OCI-LY7 (cell line): Measurements from ENCODE around the gene CHD3. TPM values are rescaled to one million over a fixed set of nuclear protein-coding genes. Genes with fewer than 3 reads are reported as not detected.

ENCODE experiments used
- BruUV-seq: library from RNA; stranded (reverse); fragments of 400-500 nt; replicated peaks from 2 replicates; lab custom pipeline; 2021; lab: Mats Ljungman, UMichigan
- CTCF ChIA-PET: fragments of 300-600 bp; sonication (Branson Sonifier 250); formaldehyde crosslinking; loops from one replicate; lab custom pipeline; 2022; ENCODE audit warnings: antibody characterized with exemption; ENCODE audit not compliant: unreplicated experiment; lab: Charles Lee
- POLR2A ChIA-PET: fragments of 300-600 bp; sonication (Branson Sonifier 250); formaldehyde crosslinking; loops from one replicate; lab custom pipeline; 2022; ENCODE audit warnings: antibody characterized with exemption; lab: Charles Lee
- DNase-seq: peaks from one replicate; pipeline ENCODE4 v3.0.0-alpha.2; 2015; ENCODE audit warnings: low spot score
- H2AFZ ChIP-seq: fragments of 200-600 bp; sonication (generic), shearing (Covaris generic); 2 replicates; pipeline ENCODE4 v1.6.1; 2014; ENCODE audit warnings: mild to moderate bottlenecking, antibody characterized with exemption, low read length, moderate library complexity
- H3K27ac ChIP-seq: fragments of 200-600 bp; sonication (generic); 2 replicates; pipeline ENCODE4 v1.5.1; 2014; ENCODE audit warnings: mixed run types, low read depth, mild to moderate bottlenecking, moderate library complexity, low read length, inconsistent platforms; ENCODE audit not compliant: poor library complexity, severe bottlenecking
- H3K36me3 ChIP-seq: fragments of 200-600 bp; sonication (generic); 2 replicates; pipeline ENCODE4 v1.6.1; 2014; ENCODE audit warnings: mild to moderate bottlenecking, antibody characterized with exemption, low read length, moderate library complexity, mixed read lengths; ENCODE audit not compliant: insufficient read depth
- H3K4me1 ChIP-seq: fragments of 200-600 bp; sonication (generic); 2 replicates; pipeline ENCODE4 v1.5.1; 2014; ENCODE audit warnings: mild to moderate bottlenecking, low read length; ENCODE audit not compliant: insufficient read depth, poor library complexity, severe bottlenecking
- H3K4me2 ChIP-seq: fragments of 200-600 bp; sonication (generic); 2 replicates; pipeline ENCODE4 v1.6.1; 2014; ENCODE audit warnings: mild to moderate bottlenecking, low read length
- H3K4me3 ChIP-seq: fragments of 200-600 bp; sonication (generic); 2 replicates; pipeline ENCODE4 v1.5.1; 2014; ENCODE audit warnings: mild to moderate bottlenecking, low read depth, low read length; ENCODE audit not compliant: poor library complexity, severe bottlenecking
- H3K79me2 ChIP-seq: fragments of 200-600 bp; sonication (generic); 2 replicates; pipeline ENCODE4 v1.6.1; 2016; ENCODE audit warnings: low read depth, mild to moderate bottlenecking, low read length, moderate library complexity, mixed read lengths; ENCODE audit not compliant: insufficient read depth
- H3K9me2 ChIP-seq: fragments of 200-600 bp; sonication (generic); 2 replicates; pipeline ENCODE4 v1.6.1; 2016; ENCODE audit warnings: mild to moderate bottlenecking, low read length, mixed read lengths; ENCODE audit not compliant: insufficient read depth
- H3K9me3 ChIP-seq: fragments of 200-600 bp; sonication (generic); 2 replicates; pipeline ENCODE4 v1.6.1; 2014; ENCODE audit warnings: mild to moderate bottlenecking, mixed run types, low read length, mixed read lengths
- H4K20me1 ChIP-seq: fragments of 200-600 bp; sonication (generic); 2 replicates; pipeline ENCODE4 v1.6.1; 2014; ENCODE audit warnings: mild to moderate bottlenecking, antibody characterized with exemption, low read length, moderate library complexity, mixed read lengths; ENCODE audit not compliant: insufficient read depth
- CTCF ChIP-seq: fragments of 200-600 bp; sonication (generic); conservative IDR thresholded peaks from 2 replicates; pipeline ENCODE4 v1.5.1; 2014; ENCODE audit warnings: mild to moderate bottlenecking, antibody characterized with exemption, low read length, moderate library complexity, mixed read lengths
- EZH2phosphoT487 ChIP-seq: fragments of 200-600 bp; sonication (generic); IDR thresholded peaks from 2 replicates; pipeline ENCODE4 v1.6.1; 2018; ENCODE audit warnings: low read depth, borderline replicate concordance, mild to moderate bottlenecking, mixed run types, antibody characterized with exemption, low read length, moderate library complexity, mixed read lengths
- intact Hi-C: fragments of 100-400 bp; cut with micrococcal nuclease; formaldehyde crosslinking; loops from one replicate; pipeline ENCODE4 v1.10.0; 2022; ENCODE audit not compliant: unreplicated experiment
- total RNA-seq, 2 experiments: library from RNA; depleted of rRNA in 1 of 2; stranded (reverse); fragments of >200 nt in 1 of 2; shearing (Covaris generic) in 1 of 2; gene quantifications; 2 replicates each; pipeline ENCODE4 v1.2.3, GENCODE V29; 2014 to 2022

Gene CHD3
- total RNA-seq, 2 experiments from 2014 or later, result 42.5 to 126 TPM

- no TSS peak for BruUV-seq
- TF ChIP-seq EZH2phosphoT487 (no peak), CTCF (no peak)
- H4K20me1 ChIP-seq, result no peaks in the 10 kb centered on the region; the same call in 1 of the 2 replicates
- intact Hi-C loops, result no loop called here
- CTCF ChIA-PET, result no interaction called here
- H3K4me1 ChIP-seq, result peaks cover 29% of the 10 kb centered on the region
- H3K36me3 ChIP-seq, result peaks cover 92% of the 10 kb centered on the region
- no peak overlapping the region for H3K27ac ChIP-seq
- H3K4me3 ChIP-seq, result no peak overlapping the region
- H3K9me2 ChIP-seq, result no peaks in the 10 kb centered on the region
- POLR2A ChIA-PET, result interaction anchor here (1.5 kb wide), 1 partner anchor 10 kb away, joined by 3 read pairs; no protein-coding TSS in a partner anchor
- H2AFZ ChIP-seq, result no peak overlapping the region
- H3K4me2 ChIP-seq, result no peak overlapping the region
- no peak for DNase-seq
- peaks cover 49% of the 10 kb centered on the region; the same call in 1 of the 2 replicates for H3K79me2 ChIP-seq
- no peaks in the 10 kb centered on the region for H3K9me3 ChIP-seq
Measured at GRCh38 chr17:7875804-7876370, 12.7 kb upstream of the CHD3 start.

- H2AFZ ChIP-seq, result no peak overlapping the region
- BruUV-seq, result no TSS peak
- ChIA-PET POLR2A (interaction anchor here (1.6 kb wide), 1 partner anchor 14 kb away, joined by 4 read pairs; no protein-coding TSS in a partner anchor), CTCF (interaction anchor here (0.9 kb wide), 1 partner anchor 18 kb away, joined by 4 read pairs; no protein-coding TSS in a partner anchor)
- no peak for DNase-seq
- H3K36me3 ChIP-seq, result peaks cover 85% of the 10 kb centered on the region
- intact Hi-C loops, result no loop called here
- H3K27ac ChIP-seq, result no peak overlapping the region
- H4K20me1 ChIP-seq, result no peaks in the 10 kb centered on the region; the same call in 1 of the 2 replicates
- H3K9me3 ChIP-seq, result no peaks in the 10 kb centered on the region
- TF ChIP-seq EZH2phosphoT487 (no peak), CTCF (no peak)
- no peak overlapping the region for H3K4me3 ChIP-seq
- no peak overlapping the region for H3K4me2 ChIP-seq
- peaks cover 56% of the 10 kb centered on the region; the same call in 1 of the 2 replicates for H3K79me2 ChIP-seq
- H3K9me2 ChIP-seq, result no peaks in the 10 kb centered on the region
- H3K4me1 ChIP-seq, result peaks cover 52% of the 10 kb centered on the region
Measured at GRCh38 chr17:7878234-7878633, 10.4 kb upstream of the CHD3 start.
